ENCODE measurements around the gene JAZF1.

GRCh38 chr7:28207486-28208158, 27.0 kb upstream of the JAZF1 start:
- no peak for TF ChIP-seq CTCF (IDR thresholded peaks at IDR 0.05; ENCODE audit: poor library complexity)
- TF ChIP-seq EZH2phosphoT487 (IDR thresholded peaks at IDR 0.05; ENCODE audit: low read depth, severe bottlenecking, unreplicated experiment), result no peak

Measured in hepatocyte (in vitro differentiated cells).